GM12872 (cell line): ENCODE data around the gene DSCAM.

Source experiments
- CTCF ChIP-seq: IDR thresholded peaks from 3 replicates; pipeline ENCODE4 v1.5.1; 2011; ENCODE audit warnings: low read depth, mild to moderate bottlenecking, low read length, moderate library complexity; ENCODE audit not compliant: insufficient read depth

The DSCAM gene

GRCh38 chr21:40863839-40864238 lies 16.9 kb upstream of the DSCAM start:
- no peak for TF ChIP-seq CTCF

GRCh38 chr21:40858517-40858916 lies 11.6 kb upstream of the DSCAM start:
- no peak for TF ChIP-seq CTCF

GRCh38 chr21:40853956-40854688 lies 7.2 kb upstream of the DSCAM start:
- TF ChIP-seq CTCF: no peak

- no peak for TF ChIP-seq CTCF
Measured at GRCh38 chr21:40852563-40852962, 5.6 kb upstream of the DSCAM start.

GRCh38 chr21:40851749-40852148 lies 4.8 kb upstream of the DSCAM start:
- no peak for TF ChIP-seq CTCF

- no peak for TF ChIP-seq CTCF
Measured at GRCh38 chr21:40850071-40850470, 3.1 kb upstream of the DSCAM start.

GRCh38 chr21:40847951-40848350 lies 993 bp upstream of the DSCAM start:
- no peak for TF ChIP-seq CTCF
